GM19099 (cell line): Measurements from ENCODE around the gene EHD3.

Experiments used
- POLR2A ChIP-seq: IDR thresholded peaks from 3 replicates; pipeline ENCODE4 v1.6.1; 2011; ENCODE audit warnings: low read depth; ENCODE audit not compliant: insufficient read length; ENCODE audit errors: extremely low read depth

The EHD3 gene

GRCh38 chr2:31253356-31254131 is 19.6 kb downstream of the EHD3 start:
- no peak for TF ChIP-seq POLR2A

GRCh38 chr2:31254237-31255203 is 20.6 kb downstream of the EHD3 start:
- no peak for TF ChIP-seq POLR2A

GRCh38 chr2:31255911-31256571 is 22.1 kb downstream of the EHD3 start:
- no peak for TF ChIP-seq POLR2A

- no peak for TF ChIP-seq POLR2A
Measured at GRCh38 chr2:31256611-31257382, 22.8 kb downstream of the EHD3 start.

- TF ChIP-seq POLR2A, result no peak
Measured at GRCh38 chr2:31258351-31258750, 24.4 kb downstream of the EHD3 start.

GRCh38 chr2:31259075-31259474 is 25.1 kb downstream of the EHD3 start:
- TF ChIP-seq POLR2A, result no peak

GRCh38 chr2:31260870-31261269 is 26.9 kb downstream of the EHD3 start:
- TF ChIP-seq POLR2A, result no peak

- TF ChIP-seq POLR2A, result no peak
Measured at GRCh38 chr2:31263636-31264190, 29.8 kb downstream of the EHD3 start.

GRCh38 chr2:31265234-31265633 is 31.3 kb downstream of the EHD3 start:
- TF ChIP-seq POLR2A, result no peak

- TF ChIP-seq POLR2A, result no peak
Measured at GRCh38 chr2:31266804-31267203, 32.9 kb downstream of the EHD3 start.

GRCh38 chr2:31267437-31268120 is 33.6 kb downstream of the EHD3 start:
- no peak for TF ChIP-seq POLR2A

- TF ChIP-seq POLR2A, result no peak
Measured at GRCh38 chr2:31268344-31268743, 34.4 kb downstream of the EHD3 start.

GRCh38 chr2:31269087-31269486 is 35.1 kb downstream of the EHD3 start:
- TF ChIP-seq POLR2A, result no peak

GRCh38 chr2:31270131-31270530 is 36.2 kb downstream of the EHD3 start:
- TF ChIP-seq POLR2A, result no peak
